Esophagus muscularis mucosa (tissue), 4 donors: ENCODE measurements around the gene PLEKHM2. TPM values are rescaled to one million over a fixed set of nuclear protein-coding genes. Genes with fewer than 3 reads are reported as not detected.

Experiments used
- DNase-seq: peaks from one replicate; pipeline ENCODE4 v3.0.0-alpha.2; 2017; ENCODE audit errors: extremely low spot score
- H3K27ac ChIP-seq, 4 donors: fragments of 200-600 bp; sonication (generic); replicated peaks in 1 of 4; 1 replicate in 3 of 4; 2 replicates in 1 of 4; pipeline ENCODE4 v1.5.1; 2016 to 2019; ENCODE audit warnings: mild to moderate bottlenecking in 1 of 4
- H3K27me3 ChIP-seq, 4 donors: fragments of 200-600 bp; sonication (generic); one replicate each; pipeline versions ENCODE4 v1.5.1 to v1.6.0; 2016 to 2019
- H3K36me3 ChIP-seq, 4 donors: fragments of 200-600 bp; sonication (generic); one replicate each; pipeline ENCODE4 v1.5.1; 2016 to 2019
- H3K4me1 ChIP-seq, 4 donors: fragments of 200-600 bp; sonication (generic); one replicate each; pipeline ENCODE4 v1.5.1; 2016 to 2019
- H3K4me3 ChIP-seq, 4 donors: fragments of 200-600 bp; sonication (generic); 1 replicate in 2 of 4; 2 replicates in 2 of 4; pipeline ENCODE4 v1.5.1; 2016 to 2019; ENCODE audit warnings: mild to moderate bottlenecking in 4 of 4, moderate library complexity in 1 of 4
- H3K9me3 ChIP-seq, 4 donors: fragments of 200-600 bp; sonication (generic); 1 replicate in 3 of 4; 2 replicates in 1 of 4; pipeline ENCODE4 v1.5.1; 2016 to 2019
- EP300 ChIP-seq: sonication (generic); formaldehyde crosslinking; IDR thresholded peaks from one replicate; pipeline ENCODE4 v1.6.1; 2017; ENCODE audit warnings: antibody characterized with exemption
- POLR2A ChIP-seq: fragments of 450-650 bp; IDR thresholded peaks from one replicate; pipeline ENCODE4 v1.6.1; 2017; ENCODE audit warnings: antibody characterized with exemption, moderate library complexity, mild to moderate bottlenecking, low read depth
- POLR2AphosphoS5 ChIP-seq, 2 donors: sonication (generic); formaldehyde crosslinking; IDR thresholded peaks; one replicate each; pipeline ENCODE4 v1.6.1; 2017; ENCODE audit warnings: antibody characterized with exemption in 2 of 2
- WGBS: methylation state at CpG from one replicate; pipeline ENCODE4 v1.1.5; 2018; 5-methylcytosine and 5-hydroxymethylcytosine counted together
- intact Hi-C: fragments of 100-400 bp; cut with DNase I; formaldehyde crosslinking; loops from one replicate; pipeline ENCODE4 v1.15.1; 2023
- total RNA-seq, 4 donors: library from RNA; depleted of rRNA; stranded (reverse); fragments of >200 nt; gene quantifications; one replicate each; pipeline versions ENCODE4 v1.1.0 to v1.2.1, GENCODE V29; 2016
- TF ChIP-seq, protein P1 (sequence below), 3 experiments: fragments of 200-600 bp in 2 of 3; fragments of 450-650 bp in 1 of 3; sonication (generic) in 2 of 3; IDR thresholded peaks; one replicate each; pipeline ENCODE4 v1.5.1; 2017 to 2019; ENCODE audit warnings: antibody characterized with exemption in 3 of 3, mild to moderate bottlenecking in 2 of 3, moderate library complexity in 1 of 3

PLEKHM2 gene
- total RNA-seq, 4 donors from 2014 or later, result 44.4 to 68.2 (median 55.2) TPM

DNA sequence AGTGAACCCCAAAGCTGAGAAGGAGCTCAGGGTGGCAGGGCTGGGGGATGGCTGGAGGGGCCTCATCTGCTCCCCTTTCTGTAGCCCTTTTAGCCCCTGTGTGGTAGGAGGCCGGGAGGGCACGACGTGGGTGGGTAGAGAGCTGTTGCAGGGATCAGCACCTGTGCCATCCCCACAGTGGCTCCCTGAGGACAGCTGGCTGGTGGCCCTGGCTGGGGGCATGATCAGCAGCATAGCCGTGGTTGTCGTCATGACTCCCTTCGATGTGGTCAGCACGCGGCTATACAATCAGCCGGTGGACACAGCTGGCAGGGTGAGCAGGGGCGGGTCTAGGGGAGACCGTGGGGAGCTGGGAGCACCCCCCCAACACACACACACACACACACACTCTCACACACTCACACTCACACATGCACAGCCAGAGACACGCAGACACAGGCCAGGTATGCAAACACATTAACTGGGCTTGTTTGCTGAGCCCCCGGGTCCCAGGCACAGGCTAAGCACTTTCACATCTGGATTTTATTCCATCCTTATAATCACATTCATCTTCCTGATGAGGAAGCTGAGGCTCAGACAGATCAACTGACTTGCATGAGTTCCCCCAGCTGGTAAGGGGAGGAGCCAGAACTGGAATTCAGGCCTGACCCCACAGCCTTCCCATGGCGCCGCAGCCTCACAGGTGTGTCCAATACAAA, 54.4 kb downstream of the PLEKHM2 start:
- intact Hi-C loops, result no loop called here
- Histone ChIP-seq H3K4me3 (no peak overlapping the region), H3K4me1 (peaks cover 16 to 36% (median 26%) of the 10 kb centered on the region in 4 donors), H3K36me3 (peaks cover 9 to 21% (median 20%) of the 10 kb centered on the region in 4 donors), H3K27me3 (no peaks in the 10 kb centered on the region), H3K9me3 (no peaks in the 10 kb centered on the region), H3K27ac (no peak overlapping the region)
- 62% methylated on average over 9 of the region's 15 CpGs for WGBS
- TF ChIP-seq, protein P1, sequence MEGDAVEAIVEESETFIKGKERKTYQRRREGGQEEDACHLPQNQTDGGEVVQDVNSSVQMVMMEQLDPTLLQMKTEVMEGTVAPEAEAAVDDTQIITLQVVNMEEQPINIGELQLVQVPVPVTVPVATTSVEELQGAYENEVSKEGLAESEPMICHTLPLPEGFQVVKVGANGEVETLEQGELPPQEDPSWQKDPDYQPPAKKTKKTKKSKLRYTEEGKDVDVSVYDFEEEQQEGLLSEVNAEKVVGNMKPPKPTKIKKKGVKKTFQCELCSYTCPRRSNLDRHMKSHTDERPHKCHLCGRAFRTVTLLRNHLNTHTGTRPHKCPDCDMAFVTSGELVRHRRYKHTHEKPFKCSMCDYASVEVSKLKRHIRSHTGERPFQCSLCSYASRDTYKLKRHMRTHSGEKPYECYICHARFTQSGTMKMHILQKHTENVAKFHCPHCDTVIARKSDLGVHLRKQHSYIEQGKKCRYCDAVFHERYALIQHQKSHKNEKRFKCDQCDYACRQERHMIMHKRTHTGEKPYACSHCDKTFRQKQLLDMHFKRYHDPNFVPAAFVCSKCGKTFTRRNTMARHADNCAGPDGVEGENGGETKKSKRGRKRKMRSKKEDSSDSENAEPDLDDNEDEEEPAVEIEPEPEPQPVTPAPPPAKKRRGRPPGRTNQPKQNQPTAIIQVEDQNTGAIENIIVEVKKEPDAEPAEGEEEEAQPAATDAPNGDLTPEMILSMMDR (IDR thresholded peaks at IDR 0.05), result no peak
- TF ChIP-seq POLR2A, result no peak
- TF ChIP-seq EP300, result no peak
- TF ChIP-seq POLR2AphosphoS5 (IDR thresholded peaks at IDR 0.05), result no peak
- DNase-seq, result no peak

DNA sequence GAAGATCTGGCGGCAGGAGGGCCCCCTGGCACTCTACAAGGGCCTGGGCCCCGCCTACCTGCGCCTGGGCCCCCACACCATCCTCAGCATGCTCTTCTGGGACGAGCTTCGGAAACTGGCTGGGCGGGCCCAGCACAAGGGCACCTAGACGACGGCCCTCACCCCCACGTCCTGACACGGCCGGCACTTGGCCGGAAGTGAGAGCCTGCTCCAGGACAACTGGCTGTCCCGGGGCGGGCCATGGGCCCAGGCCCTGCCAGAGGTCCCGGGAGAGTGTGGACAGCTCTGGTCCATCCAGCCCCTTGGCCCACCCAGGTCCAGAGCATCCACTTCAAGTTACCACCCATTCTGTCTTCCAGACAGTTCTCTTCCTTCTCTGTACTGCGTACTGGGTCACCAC, 55.1 kb downstream of the PLEKHM2 start:
- DNase-seq, result no peak
- no peaks in the 10 kb centered on the region for H3K27me3 ChIP-seq
- H3K4me3 ChIP-seq, result no peak overlapping the region
- peaks cover 16 to 36% (median 26%) of the 10 kb centered on the region in 4 donors for H3K4me1 ChIP-seq
- TF ChIP-seq, protein P1 (IDR thresholded peaks at IDR 0.05), result no peak
- no peak for TF ChIP-seq POLR2A
- no peak for TF ChIP-seq POLR2AphosphoS5 (IDR thresholded peaks at IDR 0.05)
- TF ChIP-seq EP300, result no peak
- WGBS, result 72% methylated on average over 11 of the region's 16 CpGs
- intact Hi-C loops, result no loop called here
- no peak overlapping the region for H3K27ac ChIP-seq
- peaks cover 2 to 14% (median 13%) of the 10 kb centered on the region in 4 donors for H3K36me3 ChIP-seq
- no peaks in the 10 kb centered on the region for H3K9me3 ChIP-seq

DNA sequence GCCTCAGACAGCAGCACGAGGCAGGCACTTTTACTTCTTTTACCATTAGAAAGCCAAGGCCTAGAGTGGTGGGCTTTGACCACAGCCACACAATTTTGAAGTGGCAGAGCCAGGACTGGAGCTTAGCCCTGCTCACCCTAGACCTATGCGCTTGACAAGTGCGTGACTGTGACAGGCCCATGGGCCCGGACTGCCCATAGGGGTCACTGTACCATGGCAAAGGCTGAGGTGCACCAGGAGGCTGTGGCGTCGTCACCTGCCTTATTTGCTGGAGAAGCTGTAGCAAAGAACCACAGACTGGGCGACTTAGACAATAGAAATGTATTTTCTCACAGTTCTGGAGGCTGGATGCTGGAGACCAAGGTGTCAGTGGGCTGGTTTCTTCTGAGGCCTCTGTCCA, 55.6 kb downstream of the PLEKHM2 start:
- Histone ChIP-seq H3K9me3 (no peaks in the 10 kb centered on the region), H3K4me1 (peaks cover 16 to 36% (median 26%) of the 10 kb centered on the region in 4 donors), H3K4me3 (no peak overlapping the region), H3K27ac (no peak overlapping the region), H3K27me3 (no peaks in the 10 kb centered on the region), H3K36me3 (peaks cover 0 to 9% (median 8%) of the 10 kb centered on the region in 4 donors)
- intact Hi-C loops, result loop anchor here (5.0 kb wide), 1 partner anchor 137 kb away; no protein-coding TSS in a partner anchor
- DNase-seq, result no peak
- 87% methylated on average over 7 of the region's 7 CpGs for WGBS
- TF ChIP-seq, protein P1 (IDR thresholded peaks at IDR 0.05), result no peak
- no peak for TF ChIP-seq EP300

DNA sequence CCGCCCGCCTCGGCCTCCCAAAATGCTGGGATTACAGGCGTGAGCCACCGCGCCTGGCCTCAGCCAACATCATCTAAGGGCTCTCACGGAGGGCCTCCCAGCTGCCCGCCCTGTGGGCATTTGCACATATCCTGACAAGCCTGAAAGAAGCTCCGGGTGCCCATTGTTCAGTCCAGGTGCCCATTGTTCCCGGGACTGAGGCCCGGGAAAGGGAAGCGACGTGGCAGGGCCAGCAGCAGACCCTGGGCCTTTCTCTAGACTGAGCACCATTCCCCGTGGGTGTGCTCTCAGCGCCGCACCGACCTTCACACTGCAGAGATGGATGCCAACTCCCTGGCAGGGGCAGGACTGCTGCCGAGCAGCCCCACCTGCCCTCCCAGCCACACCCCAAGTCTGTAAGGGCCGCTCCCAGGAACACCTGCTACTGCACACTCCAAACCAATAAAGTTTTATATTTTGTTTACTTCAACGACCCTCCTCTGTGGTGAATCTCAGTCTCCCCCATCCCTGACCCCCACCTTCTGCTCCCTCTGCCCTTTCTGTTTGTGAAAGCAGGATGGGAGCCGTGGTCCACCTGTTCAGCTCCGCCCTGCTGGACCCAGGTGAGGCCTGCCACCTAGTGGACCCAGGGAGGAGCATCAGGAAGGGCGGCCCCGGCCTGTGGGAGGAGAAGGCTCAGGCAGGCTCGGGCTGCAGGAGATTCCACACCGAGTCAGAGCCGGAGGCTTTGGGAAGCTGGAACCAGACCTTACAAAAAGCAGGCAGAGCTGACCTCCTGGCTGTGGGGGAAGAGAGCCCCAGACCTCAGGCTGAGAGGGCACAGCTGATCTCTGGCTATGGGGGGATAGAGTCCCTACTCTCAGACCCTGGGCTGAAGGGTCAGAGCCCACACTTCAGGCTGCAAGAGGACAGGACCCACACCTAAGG, 57.1 kb downstream of the PLEKHM2 start:
- Histone ChIP-seq H3K27me3 (no peaks in the 10 kb centered on the region), H3K36me3 (peaks cover 0 to 4% (median 0%) of the 10 kb centered on the region in 4 donors), H3K9me3 (no peaks in the 10 kb centered on the region), H3K4me1 (peaks cover 8 to 21% (median 16%) of the 10 kb centered on the region in 4 donors), H3K27ac (no peak overlapping the region), H3K4me3 (no peak overlapping the region)
- no peak for TF ChIP-seq POLR2A
- TF ChIP-seq EP300, result no peak
- peak in 1 of 2 donors; percentile 47 for TF ChIP-seq POLR2AphosphoS5 (IDR thresholded peaks at IDR 0.05)
- TF ChIP-seq, protein P1 (IDR thresholded peaks at IDR 0.05), result peak; percentile 73 to 88 (median 86)
- 71% methylated on average over 19 of the region's 27 CpGs for WGBS
- intact Hi-C loops, result loop anchor here (5.0 kb wide), 1 partner anchor 139 kb away; no protein-coding TSS in a partner anchor
- DNase-seq, result no peak
